PC-3 (cell line): ENCODE results near the gene ALKBH8. TPM values are rescaled to one million over a fixed set of nuclear protein-coding genes. Genes with fewer than 3 reads are reported as not detected.

ENCODE experiments used
- ATAC-seq: fragments of 200-7000 bp; cut with Tn5 transposase; 2 replicates; pipeline ENCODE4 v1.9.1; 2020; ENCODE audit warnings: mild to moderate bottlenecking, moderate library complexity
- BruUV-seq: library from RNA; stranded (reverse); fragments of 400-500 nt; replicated peaks from 2 replicates; lab custom pipeline; 2021; lab: Mats Ljungman, UMichigan
- CTCF ChIA-PET: fragments of 300-600 bp; sonication (Branson Sonifier 250); formaldehyde crosslinking; loops from one replicate; lab custom pipeline; 2022; ENCODE audit warnings: antibody characterized with exemption; lab: Charles Lee
- POLR2A ChIA-PET: fragments of 300-600 bp; sonication (Branson Sonifier 250); formaldehyde crosslinking; loops from one replicate; lab custom pipeline; 2022; ENCODE audit warnings: antibody characterized with exemption; ENCODE audit not compliant: unreplicated experiment; lab: Charles Lee
- DNase-seq: peaks from one replicate; pipeline ENCODE4 v3.0.0-alpha.2; 2015
- H2AFZ ChIP-seq: fragments of 300-600 bp; sonication (generic); 2 replicates; pipeline ENCODE4 v1.6.0; 2016; ENCODE audit warnings: antibody characterized with exemption, low read length
- H3F3A ChIP-seq: fragments of 300-600 bp; sonication (generic); one replicate; pipeline ENCODE4 v1.6.0; 2017; ENCODE audit warnings: antibody characterized with exemption, low read length, control low read depth, mild to moderate bottlenecking; ENCODE audit not compliant: unreplicated experiment
- H3K27ac ChIP-seq: fragments of 300-600 bp; sonication (generic); 2 replicates; pipeline ENCODE4 v1.5.1; 2016; ENCODE audit warnings: mild to moderate bottlenecking, low read length
- H3K27me3 ChIP-seq: fragments of 300-600 bp; sonication (generic); 2 replicates; pipeline ENCODE4 v1.6.1; 2016; ENCODE audit warnings: low read length, mixed read lengths
- H3K36me3 ChIP-seq: fragments of 300-600 bp; sonication (generic); 2 replicates; pipeline ENCODE4 v1.6.1; 2016; ENCODE audit warnings: low read depth, mixed run types, low read length, mixed read lengths
- H3K4me1 ChIP-seq: fragments of 300-600 bp; sonication (generic); 2 replicates; pipeline ENCODE4 v1.5.1; 2016; ENCODE audit warnings: low read length; ENCODE audit not compliant: insufficient read depth
- H3K4me2 ChIP-seq: fragments of 300-600 bp; sonication (generic); 2 replicates; pipeline ENCODE4 v1.6.0; 2016; ENCODE audit warnings: low read length
- H3K4me3 ChIP-seq: fragments of 300-600 bp; sonication (generic); 2 replicates; pipeline ENCODE4 v1.5.1; 2016; ENCODE audit warnings: mild to moderate bottlenecking, low read length, mixed read lengths
- H3K79me2 ChIP-seq: fragments of 300-600 bp; sonication (generic); 2 replicates; pipeline ENCODE4 v1.6.1; 2017; ENCODE audit warnings: low read length, mixed read lengths
- H3K9ac ChIP-seq: fragments of 300-600 bp; sonication (generic); 2 replicates; pipeline ENCODE4 v1.6.0; 2016; ENCODE audit warnings: mild to moderate bottlenecking, low read length
- H3K9me2 ChIP-seq: fragments of 300-600 bp; sonication (generic); replicated peaks from 2 replicates; pipeline ENCODE4 v1.6.1; 2016; ENCODE audit warnings: mixed run types, low read length, mixed read lengths
- H3K9me3 ChIP-seq: fragments of 300-600 bp; sonication (generic); 2 replicates; pipeline ENCODE4 v1.6.1; 2016; ENCODE audit warnings: low read length, mixed read lengths
- H4K20me1 ChIP-seq: fragments of 300-600 bp; sonication (generic); 2 replicates; pipeline ENCODE4 v1.6.1; 2016; ENCODE audit warnings: low read length, mixed read lengths
- EZH2 ChIP-seq: fragments of 300-600 bp; sonication (generic); IDR thresholded peaks from one replicate; pipeline ENCODE4 v1.6.1; 2017; ENCODE audit warnings: antibody characterized with exemption, mild to moderate bottlenecking, low read length; ENCODE audit not compliant: unreplicated experiment
- EZH2phosphoT487 ChIP-seq: fragments of 300-600 bp; sonication (generic); IDR thresholded peaks from 2 replicates; pipeline ENCODE4 v1.6.1; 2018; ENCODE audit warnings: mild to moderate bottlenecking, antibody characterized with exemption, low read length, borderline replicate concordance
- intact Hi-C: fragments of 100-400 bp; cut with micrococcal nuclease; formaldehyde crosslinking; loops from 2 replicates; pipeline ENCODE4 v1.9.0; 2023
- total RNA-seq: library from RNA; depleted of rRNA; stranded (reverse); fragments of >200 nt; gene quantifications from 2 replicates; pipeline ENCODE4 v1.2.3, GENCODE V29; 2014
- TF ChIP-seq, protein P1 (sequence below): fragments of 300-600 bp; sonication (generic); conservative IDR thresholded peaks from 2 replicates; pipeline ENCODE4 v1.5.1; 2017; ENCODE audit warnings: antibody characterized with exemption, low read depth, mild to moderate bottlenecking, low read length

ALKBH8 gene
- total RNA-seq, 1 experiment from 2014 or later: 14.3 TPM

DNA sequence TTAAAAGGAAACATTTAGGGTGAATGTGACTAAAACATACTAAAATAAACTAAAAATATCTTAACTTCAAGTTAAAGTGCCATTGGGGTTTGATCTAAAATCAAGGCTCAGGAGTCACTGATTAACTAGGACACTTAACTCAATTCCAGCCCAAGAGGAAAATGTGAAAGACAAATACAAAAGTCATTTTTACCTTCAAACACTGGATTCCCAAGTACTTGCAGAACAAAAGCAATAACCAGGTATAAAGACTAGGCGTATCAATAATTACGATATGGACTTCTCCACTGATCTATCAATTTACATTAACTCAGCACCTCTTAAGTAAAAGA is 15.6 kb downstream of the ALKBH8 start:
- DNase-seq (no peak), ATAC-seq (no peak)
- intact Hi-C loops: loop anchor here (1.0 to 5.0 kb wide), 6 partner anchors 13 to 828 kb away; no protein-coding TSS in a partner anchor
- TF ChIP-seq EZH2phosphoT487: no peak
- no peak for TF ChIP-seq EZH2
- TF ChIP-seq, protein P1, sequence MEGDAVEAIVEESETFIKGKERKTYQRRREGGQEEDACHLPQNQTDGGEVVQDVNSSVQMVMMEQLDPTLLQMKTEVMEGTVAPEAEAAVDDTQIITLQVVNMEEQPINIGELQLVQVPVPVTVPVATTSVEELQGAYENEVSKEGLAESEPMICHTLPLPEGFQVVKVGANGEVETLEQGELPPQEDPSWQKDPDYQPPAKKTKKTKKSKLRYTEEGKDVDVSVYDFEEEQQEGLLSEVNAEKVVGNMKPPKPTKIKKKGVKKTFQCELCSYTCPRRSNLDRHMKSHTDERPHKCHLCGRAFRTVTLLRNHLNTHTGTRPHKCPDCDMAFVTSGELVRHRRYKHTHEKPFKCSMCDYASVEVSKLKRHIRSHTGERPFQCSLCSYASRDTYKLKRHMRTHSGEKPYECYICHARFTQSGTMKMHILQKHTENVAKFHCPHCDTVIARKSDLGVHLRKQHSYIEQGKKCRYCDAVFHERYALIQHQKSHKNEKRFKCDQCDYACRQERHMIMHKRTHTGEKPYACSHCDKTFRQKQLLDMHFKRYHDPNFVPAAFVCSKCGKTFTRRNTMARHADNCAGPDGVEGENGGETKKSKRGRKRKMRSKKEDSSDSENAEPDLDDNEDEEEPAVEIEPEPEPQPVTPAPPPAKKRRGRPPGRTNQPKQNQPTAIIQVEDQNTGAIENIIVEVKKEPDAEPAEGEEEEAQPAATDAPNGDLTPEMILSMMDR: no peak
- Histone ChIP-seq H3K4me1 (peaks cover 15% of the 10 kb centered on the region), H4K20me1 (peaks cover under 1% of the 10 kb centered on the region; the same call in 1 of the 2 replicates), H3K4me3 (no peak overlapping the region), H3K9me3 (no peaks in the 10 kb centered on the region), H3K9ac (no peak overlapping the region), H2AFZ (no peak overlapping the region), H3K4me2 (no peak overlapping the region), H3K27ac (no peak overlapping the region), H3K36me3 (peaks cover 42% of the 10 kb centered on the region), H3K9me2 (no peaks in the 10 kb centered on the region), H3K79me2 (no peaks in the 10 kb centered on the region), H3K27me3 (no peaks in the 10 kb centered on the region), H3F3A (peaks cover 10% of the 10 kb centered on the region)
- no TSS peak for BruUV-seq
- POLR2A ChIA-PET: interaction anchor here (1.0 kb wide), 1 partner anchor 13 kb away, joined by 6 read pairs; no protein-coding TSS in a partner anchor
- CTCF ChIA-PET: interaction anchor here (0.9 to 1.9 kb wide), 3 partner anchors 13 to 146 kb away, joined by 5 to 11 read pairs (median 5); no protein-coding TSS in a partner anchor

GRCh38 chr11:107549253-107549953 is 16.1 kb downstream of the ALKBH8 start:
- Histone ChIP-seq H4K20me1 (peaks cover 5% of the 10 kb centered on the region; the same call in 1 of the 2 replicates), H3K9me3 (no peaks in the 10 kb centered on the region), H3F3A (peaks cover 15% of the 10 kb centered on the region), H3K36me3 (peaks cover 39% of the 10 kb centered on the region), H3K27me3 (no peaks in the 10 kb centered on the region), H3K9ac (no peak overlapping the region), H3K79me2 (no peaks in the 10 kb centered on the region), H3K4me3 (no peak overlapping the region), H3K27ac (no peak overlapping the region), H3K4me1 (peaks cover 20% of the 10 kb centered on the region), H2AFZ (no peak overlapping the region), H3K4me2 (no peak overlapping the region), H3K9me2 (no peaks in the 10 kb centered on the region)
- BruUV-seq: no TSS peak
- no peak for TF ChIP-seq EZH2
- no peak for TF ChIP-seq EZH2phosphoT487
- TF ChIP-seq, protein P1: peak; percentile 99
- ChIA-PET CTCF (interaction anchor here (0.6 to 1.9 kb wide), 8 partner anchors 14 to 298 kb away, joined by 3 to 14 read pairs (median 5); no protein-coding TSS in a partner anchor), POLR2A (interaction anchor here (1.0 kb wide), 1 partner anchor 14 kb away, joined by 6 read pairs; no protein-coding TSS in a partner anchor)
- intact Hi-C loops: loop anchor here (1.0 to 5.0 kb wide), 6 partner anchors 13 to 827 kb away; no protein-coding TSS in a partner anchor
- DNase-seq (peak; percentile 85), ATAC-seq (no peak)

GRCh38 chr11:107547961-107548360 is 17.6 kb downstream of the ALKBH8 start:
- Histone ChIP-seq H3K27me3 (no peaks in the 10 kb centered on the region), H3F3A (peaks cover 16% of the 10 kb centered on the region), H3K4me1 (peaks cover 24% of the 10 kb centered on the region), H2AFZ (no peak overlapping the region), H3K79me2 (no peaks in the 10 kb centered on the region), H3K4me3 (no peak overlapping the region), H3K9ac (no peak overlapping the region), H3K36me3 (peaks cover 28% of the 10 kb centered on the region), H3K4me2 (no peak overlapping the region), H3K9me3 (no peaks in the 10 kb centered on the region), H4K20me1 (peaks cover 5% of the 10 kb centered on the region; the same call in 1 of the 2 replicates), H3K9me2 (no peaks in the 10 kb centered on the region), H3K27ac (no peak overlapping the region)
- TF ChIP-seq EZH2 (no peak), EZH2phosphoT487 (no peak)
- TF ChIP-seq, protein P1: no peak
- CTCF ChIA-PET: interaction anchor here (0.6 to 1.4 kb wide), 2 partner anchors 148 to 223 kb away, joined by 3 read pairs; no protein-coding TSS in a partner anchor
- intact Hi-C loops: loop anchor here (2.0 to 5.0 kb wide), 4 partner anchors 15 to 826 kb away; no protein-coding TSS in a partner anchor
- BruUV-seq: no TSS peak
- POLR2A ChIA-PET: no interaction called here
- DNase-seq (no peak), ATAC-seq (no peak)
